ENCODE data around the gene IL3.

DNA sequence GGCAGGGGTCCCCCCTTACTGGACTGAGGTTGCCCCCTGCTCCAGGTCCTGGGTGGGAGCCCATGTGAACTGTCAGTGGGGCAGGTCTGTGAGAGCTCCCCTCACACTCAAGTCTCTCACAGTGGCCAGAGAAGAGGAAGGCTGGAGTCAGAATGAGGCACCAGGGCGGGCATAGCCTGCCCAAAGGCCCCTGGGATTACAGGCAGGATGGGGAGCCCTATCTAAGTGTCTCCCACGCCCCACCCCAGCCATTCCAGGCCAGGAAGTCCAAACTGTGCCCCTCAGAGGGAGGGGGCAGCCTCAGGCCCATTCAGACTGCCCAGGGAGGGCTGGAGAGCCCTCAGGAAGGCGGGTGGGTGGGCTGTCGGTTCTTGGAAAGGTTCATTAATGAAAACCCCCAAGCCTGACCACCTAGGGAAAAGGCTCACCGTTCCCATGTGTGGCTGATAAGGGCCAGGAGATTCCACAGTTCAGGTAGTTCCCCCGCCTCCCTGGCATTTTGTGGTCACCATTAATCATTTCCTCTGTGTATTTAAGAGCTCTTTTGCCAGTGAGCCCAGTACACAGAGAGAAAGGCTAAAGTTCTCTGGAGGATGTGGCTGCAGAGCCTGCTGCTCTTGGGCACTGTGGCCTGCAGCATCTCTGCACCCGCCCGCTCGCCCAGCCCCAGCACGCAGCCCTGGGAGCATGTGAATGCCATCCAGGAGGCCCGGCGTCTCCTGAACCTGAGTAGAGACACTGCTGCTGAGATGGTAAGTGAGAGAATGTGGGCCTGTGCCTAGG is 13.0 kb downstream of the IL3 start, which contains the start of gene CSF2:
- TF ChIP-seq EZH2phosphoT487 (IDR thresholded peaks at IDR 0.05; ENCODE audit: insufficient read depth, low read depth), result no peak
- no peak for TF ChIP-seq EZH2 (IDR thresholded peaks at IDR 0.05; ENCODE audit: insufficient read depth, poor library complexity, severe bottlenecking)
